BJ (cell line): ENCODE data around the gene LIME1. TPM values are rescaled to one million over a fixed set of nuclear protein-coding genes. Genes with fewer than 3 reads are reported as not detected.

Experiments used
- CTCF ChIA-PET: fragments of 350-600 bp; formaldehyde crosslinking; extraction: SDS; loops from one replicate; lab custom pipeline; 2021; ENCODE audit warnings: antibody characterized with exemption, inconsistent platforms; lab: Yijun Ruan, JAX
- POLR2A ChIA-PET: fragments of 300-600 bp; sonication (Branson Sonifier 250); formaldehyde crosslinking; extraction: SDS; loops from one replicate; lab custom pipeline; 2021; ENCODE audit warnings: antibody characterized with exemption; lab: Charles Lee
- DNase-seq: peaks from one replicate; pipeline ENCODE4 v3.0.0-alpha.2; 2011; ENCODE audit warnings: low read depth
- H3K27me3 ChIP-seq: 2 replicates; pipeline ENCODE4 v1.6.0; 2011; ENCODE audit warnings: low read length; ENCODE audit not compliant: control insufficient read depth, insufficient read depth
- H3K36me3 ChIP-seq: 2 replicates; pipeline ENCODE4 v1.5.1; 2011; ENCODE audit warnings: low read length; ENCODE audit not compliant: control insufficient read depth, insufficient read depth
- H3K4me3 ChIP-seq: 2 replicates; pipeline ENCODE4 v1.5.1; 2011; ENCODE audit warnings: low read depth, mild to moderate bottlenecking, control low read depth, low read length
- polyA plus RNA-seq: library from polyadenylated mRNA; depleted of rRNA; stranded (reverse); fragments of >200 nt; gene quantifications from 2 replicates; pipeline ENCODE4 v1.2.3, GENCODE V29; 2011
- TF ChIP-seq, protein P1 (sequence below): IDR thresholded peaks from 2 replicates; pipeline ENCODE4 v1.5.1; 2011; ENCODE audit warnings: low read depth, mild to moderate bottlenecking, control low read depth, inconsistent platforms, low read length, moderate library complexity; ENCODE audit not compliant: insufficient read depth

LIME1 gene
- polyA plus RNA-seq, 1 experiment, result 2.5 TPM

DNA sequence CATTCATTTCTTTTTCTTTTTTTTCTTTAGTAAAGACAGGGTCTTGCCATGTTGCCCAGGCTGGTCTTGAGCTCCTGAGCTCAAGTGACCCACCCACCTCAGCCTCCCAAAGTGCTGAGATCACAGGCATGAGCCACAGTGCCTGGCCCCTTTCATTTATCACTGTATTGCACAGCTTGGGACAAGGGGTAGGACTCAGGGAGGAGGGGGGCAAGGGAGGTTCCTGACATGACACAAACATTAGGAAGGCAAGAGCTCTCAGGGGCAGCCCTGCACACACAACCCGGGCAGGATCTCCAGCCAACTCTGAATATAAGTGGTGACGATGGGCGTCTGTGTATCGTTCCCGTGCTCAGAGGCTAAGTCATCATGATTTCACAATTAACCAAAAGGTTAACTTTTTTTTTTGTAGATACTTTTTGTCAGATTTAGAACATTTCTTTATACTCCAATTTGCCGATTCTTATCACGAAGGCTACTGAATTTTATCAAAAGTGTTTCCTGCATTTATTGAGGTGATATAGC, 23.0 kb downstream of the LIME1 start:
- ChIA-PET POLR2A (no interaction called here), CTCF (interaction anchor here (2.2 to 5.8 kb wide), 2 partner anchors 15 to 26 kb away, joined by 11 to 32 read pairs; no protein-coding TSS in a partner anchor)
- TF ChIP-seq, protein P1, sequence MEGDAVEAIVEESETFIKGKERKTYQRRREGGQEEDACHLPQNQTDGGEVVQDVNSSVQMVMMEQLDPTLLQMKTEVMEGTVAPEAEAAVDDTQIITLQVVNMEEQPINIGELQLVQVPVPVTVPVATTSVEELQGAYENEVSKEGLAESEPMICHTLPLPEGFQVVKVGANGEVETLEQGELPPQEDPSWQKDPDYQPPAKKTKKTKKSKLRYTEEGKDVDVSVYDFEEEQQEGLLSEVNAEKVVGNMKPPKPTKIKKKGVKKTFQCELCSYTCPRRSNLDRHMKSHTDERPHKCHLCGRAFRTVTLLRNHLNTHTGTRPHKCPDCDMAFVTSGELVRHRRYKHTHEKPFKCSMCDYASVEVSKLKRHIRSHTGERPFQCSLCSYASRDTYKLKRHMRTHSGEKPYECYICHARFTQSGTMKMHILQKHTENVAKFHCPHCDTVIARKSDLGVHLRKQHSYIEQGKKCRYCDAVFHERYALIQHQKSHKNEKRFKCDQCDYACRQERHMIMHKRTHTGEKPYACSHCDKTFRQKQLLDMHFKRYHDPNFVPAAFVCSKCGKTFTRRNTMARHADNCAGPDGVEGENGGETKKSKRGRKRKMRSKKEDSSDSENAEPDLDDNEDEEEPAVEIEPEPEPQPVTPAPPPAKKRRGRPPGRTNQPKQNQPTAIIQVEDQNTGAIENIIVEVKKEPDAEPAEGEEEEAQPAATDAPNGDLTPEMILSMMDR, result no peak
- no peak for DNase-seq
- Histone ChIP-seq H3K36me3 (no peaks in the 10 kb centered on the region), H3K4me3 (no peak overlapping the region), H3K27me3 (no peaks in the 10 kb centered on the region; the same call in 1 of the 2 replicates)

DNA sequence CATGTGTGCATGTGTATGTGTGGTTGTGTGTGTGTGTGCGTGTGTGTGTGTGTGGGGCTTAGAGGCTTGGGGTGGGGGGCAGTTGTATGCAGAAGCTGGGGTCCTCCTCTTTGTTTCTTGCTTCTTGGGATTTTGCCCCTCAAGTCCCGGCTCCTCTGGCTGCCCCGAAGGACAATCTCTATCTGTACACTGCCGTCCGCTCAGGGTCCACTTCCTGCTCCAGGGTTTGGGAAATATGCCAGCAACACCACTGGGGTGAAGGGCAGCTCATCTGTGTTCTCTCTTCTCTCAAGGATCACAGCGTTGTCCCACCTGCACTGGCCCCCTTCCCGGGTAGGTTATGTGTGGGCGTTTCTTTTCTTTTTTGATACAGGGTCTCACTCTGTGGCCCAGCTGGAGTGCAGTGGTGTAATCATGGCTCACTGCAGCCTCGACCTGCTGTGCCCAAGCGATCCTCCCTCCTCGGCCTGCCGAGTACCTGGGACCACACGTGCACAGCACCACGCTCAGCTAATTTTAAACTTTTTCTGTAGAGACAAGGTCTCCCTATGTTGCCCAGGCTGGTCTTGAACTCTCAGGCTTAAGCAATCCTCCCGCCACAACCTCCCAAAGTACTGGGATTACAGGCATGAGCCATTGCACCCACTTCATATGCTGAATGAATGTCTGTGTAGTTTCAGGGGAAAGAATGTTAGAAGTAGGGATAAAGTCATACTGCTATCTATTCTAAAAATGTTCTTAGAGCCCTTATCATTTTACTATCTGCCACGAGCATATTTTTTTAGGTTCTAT, 28.8 kb downstream of the LIME1 start:
- ChIA-PET POLR2A (no interaction called here), CTCF (interaction anchor here (0.7 kb wide), 1 partner anchor 93 kb away, joined by 3 read pairs; no protein-coding TSS in a partner anchor)
- Histone ChIP-seq H3K27me3 (no peaks in the 10 kb centered on the region; the same call in 1 of the 2 replicates), H3K36me3 (no peaks in the 10 kb centered on the region; the same call in 1 of the 2 replicates), H3K4me3 (no peak overlapping the region)
- no peak for DNase-seq
- TF ChIP-seq, protein P1, result no peak

DNA sequence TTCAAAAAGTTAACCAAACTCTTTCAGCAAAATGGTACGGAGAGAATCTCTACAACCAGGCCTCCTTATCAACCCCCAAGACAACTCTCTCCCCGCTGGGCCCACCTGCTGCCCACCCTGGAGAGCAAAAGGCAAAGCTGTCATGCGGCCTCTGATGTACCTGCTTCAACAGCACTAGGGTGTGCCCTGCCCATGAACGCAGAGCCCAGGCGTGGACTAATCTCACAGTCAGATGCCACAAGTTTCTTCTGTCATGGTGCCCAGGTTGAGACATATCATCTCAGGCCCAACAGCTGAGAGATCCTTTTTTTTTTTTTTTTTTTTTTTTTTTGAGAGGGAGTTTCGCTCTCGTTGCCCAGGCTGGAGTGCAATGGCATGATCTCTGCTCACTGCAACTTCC, 29.4 kb downstream of the LIME1 start:
- TF ChIP-seq, protein P1, result no peak
- Histone ChIP-seq H3K27me3 (no peaks in the 10 kb centered on the region; the same call in 1 of the 2 replicates), H3K4me3 (no peak overlapping the region), H3K36me3 (no peaks in the 10 kb centered on the region; the same call in 1 of the 2 replicates)
- POLR2A ChIA-PET, result no interaction called here
- CTCF ChIA-PET, result interaction anchor here (1.0 kb wide), 1 partner anchor 9 kb away, joined by 7 read pairs; no protein-coding TSS in a partner anchor
- no peak for DNase-seq

DNA sequence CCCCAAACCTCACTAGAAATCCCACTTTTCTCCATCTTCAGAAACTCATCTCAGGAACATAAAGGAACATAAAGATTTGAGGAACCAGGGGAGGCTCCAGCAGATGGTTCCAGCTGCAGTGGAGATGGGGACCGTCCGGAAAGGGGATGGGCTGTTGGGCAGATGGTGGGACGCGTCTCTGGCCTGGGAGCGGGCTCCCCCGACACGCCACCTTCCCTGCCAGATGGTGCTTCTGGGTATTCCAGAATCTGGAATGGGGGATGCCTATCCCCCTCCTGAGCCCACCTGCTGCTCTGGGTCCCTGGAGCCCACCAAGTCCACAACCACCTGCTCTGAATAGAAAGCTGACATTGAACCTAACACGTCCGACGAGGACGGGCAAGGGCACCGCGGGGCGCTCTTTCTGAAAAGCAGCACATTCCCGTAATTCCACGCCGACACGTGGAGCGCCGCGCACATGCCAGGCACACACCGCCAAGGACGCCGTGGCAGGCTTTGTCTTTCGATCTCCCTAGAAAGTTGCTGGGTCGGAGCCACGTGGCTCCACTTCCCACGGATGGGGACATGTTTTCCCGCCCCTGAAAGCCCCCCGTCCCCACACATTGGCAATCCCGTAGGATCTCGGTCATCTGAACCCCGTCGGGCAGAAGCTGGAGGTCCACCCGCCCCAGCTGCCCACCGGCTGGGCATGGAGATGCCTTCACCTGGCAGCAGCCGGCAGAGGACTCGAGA, 30.4 kb downstream of the LIME1 start:
- no peak for DNase-seq
- Histone ChIP-seq H3K36me3 (no peaks in the 10 kb centered on the region; the same call in 1 of the 2 replicates), H3K27me3 (no peaks in the 10 kb centered on the region; the same call in 1 of the 2 replicates), H3K4me3 (no peak overlapping the region)
- ChIA-PET CTCF (interaction anchor here (1.0 kb wide), 1 partner anchor 8 kb away, joined by 7 read pairs; no protein-coding TSS in a partner anchor), POLR2A (no interaction called here)
- TF ChIP-seq, protein P1, result no peak
